Measurements from ENCODE around the gene WDFY2.

The WDFY2 gene

GRCh38 chr13:51584731-51585672 lies 740 bp downstream of the WDFY2 start:
- Histone ChIP-seq H3K36me3 (no peaks in the 10 kb centered on the region), H3K9me3 (no peaks in the 10 kb centered on the region), H3K4me3 (ENCODE audit: low read depth in 1 of 2, low read length in 1 of 2) (peak overlapping the region; percentile 81 to 93), H3K27ac (peak overlapping the region; percentile 86), H3K4me1 (ENCODE audit: control insufficient read depth in 1 of 2, insufficient read depth in 1 of 2, low read depth in 1 of 2, low read length in 1 of 2) (peaks cover 37% of the 10 kb centered on the region in 2 experiments), H3K27me3 (no peaks in the 10 kb centered on the region)
- TF ChIP-seq, protein P1, sequence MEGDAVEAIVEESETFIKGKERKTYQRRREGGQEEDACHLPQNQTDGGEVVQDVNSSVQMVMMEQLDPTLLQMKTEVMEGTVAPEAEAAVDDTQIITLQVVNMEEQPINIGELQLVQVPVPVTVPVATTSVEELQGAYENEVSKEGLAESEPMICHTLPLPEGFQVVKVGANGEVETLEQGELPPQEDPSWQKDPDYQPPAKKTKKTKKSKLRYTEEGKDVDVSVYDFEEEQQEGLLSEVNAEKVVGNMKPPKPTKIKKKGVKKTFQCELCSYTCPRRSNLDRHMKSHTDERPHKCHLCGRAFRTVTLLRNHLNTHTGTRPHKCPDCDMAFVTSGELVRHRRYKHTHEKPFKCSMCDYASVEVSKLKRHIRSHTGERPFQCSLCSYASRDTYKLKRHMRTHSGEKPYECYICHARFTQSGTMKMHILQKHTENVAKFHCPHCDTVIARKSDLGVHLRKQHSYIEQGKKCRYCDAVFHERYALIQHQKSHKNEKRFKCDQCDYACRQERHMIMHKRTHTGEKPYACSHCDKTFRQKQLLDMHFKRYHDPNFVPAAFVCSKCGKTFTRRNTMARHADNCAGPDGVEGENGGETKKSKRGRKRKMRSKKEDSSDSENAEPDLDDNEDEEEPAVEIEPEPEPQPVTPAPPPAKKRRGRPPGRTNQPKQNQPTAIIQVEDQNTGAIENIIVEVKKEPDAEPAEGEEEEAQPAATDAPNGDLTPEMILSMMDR (IDR thresholded peaks at IDR 0.05), result no peak

GRCh38 chr13:51585696-51586095 lies 1.4 kb downstream of the WDFY2 start:
- peak overlapping the region; percentile 86 for H3K27ac ChIP-seq

DNA sequence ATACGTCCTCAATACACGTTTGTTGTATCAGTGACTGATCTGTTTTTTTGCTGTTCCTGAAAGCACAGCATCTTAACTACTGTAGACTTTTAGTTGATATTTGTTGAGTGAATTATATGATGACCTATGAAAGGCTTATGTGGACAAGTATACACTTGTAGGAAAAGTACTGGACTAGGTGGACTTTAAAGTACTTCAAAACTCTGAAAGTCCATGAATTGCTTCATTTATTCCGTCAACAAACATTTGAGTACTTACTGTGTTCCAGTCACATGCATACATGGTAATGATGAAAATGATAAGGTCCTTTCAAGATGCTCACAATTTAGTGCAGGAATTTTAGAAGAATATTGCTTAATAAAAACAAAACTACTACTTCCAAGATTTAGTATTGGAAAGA lies 3.1 kb downstream of the WDFY2 start:
- peaks cover 36 to 53% of the 10 kb centered on the region in 2 experiments for H3K4me1 ChIP-seq (ENCODE audit: control insufficient read depth in 1 of 2, insufficient read depth in 1 of 2, low read depth in 1 of 2, low read length in 1 of 2)
- no peaks in the 10 kb centered on the region for H3K9me3 ChIP-seq
- no peaks in the 10 kb centered on the region for H3K27me3 ChIP-seq
- H3K36me3 ChIP-seq, result no peaks in the 10 kb centered on the region
- H3K27ac ChIP-seq, result no peak overlapping the region
- TF ChIP-seq, protein P1 (IDR thresholded peaks at IDR 0.05), result no peak
- H3K4me3 ChIP-seq (ENCODE audit: low read depth in 1 of 2, low read length in 1 of 2), result no peak overlapping the region

More at GRCh38 chr13:51585696-51586095, 1.4 kb downstream of the WDFY2 start:
- no peaks in the 10 kb centered on the region for H3K9me3 ChIP-seq
- H3K4me1 ChIP-seq (ENCODE audit: control insufficient read depth in 1 of 2, insufficient read depth in 1 of 2, low read depth in 1 of 2, low read length in 1 of 2), result peaks cover 43 to 44% of the 10 kb centered on the region in 2 experiments
- peak overlapping the region; percentile 81 to 93 for H3K4me3 ChIP-seq (ENCODE audit: low read depth in 1 of 2, low read length in 1 of 2)
- no peaks in the 10 kb centered on the region for H3K27me3 ChIP-seq
- H3K36me3 ChIP-seq, result no peaks in the 10 kb centered on the region
- TF ChIP-seq, protein P1 (IDR thresholded peaks at IDR 0.05), result no peak

DNA sequence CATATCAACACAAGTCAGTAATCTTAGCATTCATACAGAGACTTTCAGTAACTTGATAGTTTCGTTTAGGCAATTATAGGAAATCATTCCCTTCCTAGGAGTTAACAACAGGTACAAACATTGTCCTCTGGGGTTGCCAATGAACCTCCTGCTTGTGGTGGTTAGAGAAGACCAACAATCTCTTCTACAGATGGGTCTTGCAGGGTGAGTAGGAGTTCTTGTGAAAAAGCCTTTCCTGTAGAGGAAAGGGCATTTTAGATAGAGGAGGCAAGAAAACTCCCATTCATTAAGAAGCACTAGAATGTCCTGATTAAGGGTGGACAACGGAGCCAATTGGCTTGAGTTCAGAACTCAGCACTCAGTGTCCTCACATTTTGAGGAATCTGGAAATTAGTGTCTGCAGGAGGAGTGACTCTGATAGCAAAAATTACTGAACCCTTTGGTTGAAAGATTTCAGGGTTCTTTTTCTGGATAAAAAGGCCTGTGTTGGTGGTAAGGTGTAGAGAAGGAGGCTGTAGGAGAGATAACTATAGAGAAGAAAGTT lies 4.2 kb downstream of the WDFY2 start:
- no peaks in the 10 kb centered on the region for H3K27me3 ChIP-seq
- H3K4me1 ChIP-seq (ENCODE audit: control insufficient read depth in 1 of 2, insufficient read depth in 1 of 2, low read depth in 1 of 2, low read length in 1 of 2), result peaks cover 33 to 50% of the 10 kb centered on the region in 2 experiments
- TF ChIP-seq, protein P1 (IDR thresholded peaks at IDR 0.05), result no peak
- H3K4me3 ChIP-seq (ENCODE audit: low read depth in 1 of 2, low read length in 1 of 2), result no peak overlapping the region
- H3K9me3 ChIP-seq, result no peaks in the 10 kb centered on the region
- H3K36me3 ChIP-seq, result no peaks in the 10 kb centered on the region
- H3K27ac ChIP-seq, result peak overlapping the region; percentile 0

GRCh38 chr13:51589793-51590192 lies 5.5 kb downstream of the WDFY2 start:
- H3K27ac ChIP-seq, result no peak overlapping the region
- H3K9me3 ChIP-seq, result no peaks in the 10 kb centered on the region
- no peaks in the 10 kb centered on the region for H3K36me3 ChIP-seq
- no peak overlapping the region for H3K4me3 ChIP-seq (ENCODE audit: low read depth in 1 of 2, low read length in 1 of 2)
- TF ChIP-seq, protein P1 (IDR thresholded peaks at IDR 0.05), result no peak
- no peaks in the 10 kb centered on the region for H3K27me3 ChIP-seq
- H3K4me1 ChIP-seq (ENCODE audit: control insufficient read depth in 1 of 2, insufficient read depth in 1 of 2, low read depth in 1 of 2, low read length in 1 of 2), result peaks cover 30 to 45% of the 10 kb centered on the region in 2 experiments
